ENCODE results near the gene TMEM179B. TPM values are rescaled to one million over a fixed set of nuclear protein-coding genes. Genes with fewer than 3 reads are reported as not detected.
A peak's percentile ranks its signal among the peaks of the same experiment; 100 is the strongest.

TMEM179B gene
- total and polyA plus RNA-seq, 12 donors, result 9.4 to 54.4 (median 19.7) TPM

- ATAC-seq, result no peak
Measured at GRCh38 chr11:62799486-62799885, 12.3 kb downstream of the TMEM179B start.

GRCh38 chr11:62801071-62801470 is 13.9 kb downstream of the TMEM179B start:
- peaks cover 0 to 79% (median 70%) of the 10 kb centered on the region in 9 donors for H3K36me3 ChIP-seq
- H3K9me3 ChIP-seq, result no peaks in the 10 kb centered on the region
- no peak overlapping the region for H3K27ac ChIP-seq
- H3K4me3 ChIP-seq, result no peak overlapping the region
- TF ChIP-seq CTCF (IDR thresholded peaks at IDR 0.05), result no peak
- H3K27me3 ChIP-seq, result no peaks in the 10 kb centered on the region
- 86% methylated on average over 4 of the region's 4 CpGs for whole genome bisulfite sequencing, 2 donors
- H3K4me1 ChIP-seq, result peaks cover 11 to 26% (median 21%) of the 10 kb centered on the region in 9 donors
- no peak for DNase-seq
- ATAC-seq, result no peak
- intact Hi-C loops (cut with DNase I), result no loop called here

More at GRCh38 chr11:62799486-62799885, 12.3 kb downstream of the TMEM179B start:
- WGBS, 2 donors, result 85 to 91% methylated on average over 10 of the region's 10 CpGs
- H3K4me3 ChIP-seq, result no peak overlapping the region
- intact Hi-C loops (cut with DNase I), result loop anchor here in 1 of 10 donors (5.0 kb wide), 1 partner anchor 38 kb away; the partner anchor contains the start of gene WDR74
- DNase-seq, result no peak
- peaks cover 9 to 19% (median 15%) of the 10 kb centered on the region in 9 donors for H3K4me1 ChIP-seq
- no peaks in the 10 kb centered on the region for H3K9me3 ChIP-seq
- no peak for TF ChIP-seq CTCF (IDR thresholded peaks at IDR 0.05)
- no peak overlapping the region for H3K27ac ChIP-seq
- peaks cover 0 to 95% (median 86%) of the 10 kb centered on the region in 9 donors for H3K36me3 ChIP-seq
- no peaks in the 10 kb centered on the region for H3K27me3 ChIP-seq

GRCh38 chr11:62804310-62805075 is 17.3 kb downstream of the TMEM179B start:
- intact Hi-C loops (cut with DNase I), result loop anchor here in 2 of 10 donors (2.0 to 5.0 kb wide), 2 partner anchors 34 to 77 kb away; partner anchors contain the start of genes HNRNPUL2 (in 1 of the 2), TTC9C (in 1 of the 2) and WDR74 (in 1 of the 2)
- TF ChIP-seq CTCF (IDR thresholded peaks at IDR 0.05), result no peak
- WGBS, 2 donors, result 2 to 3% methylated on average over 14 of the region's 14 CpGs
- Histone ChIP-seq H3K9me3 (no peaks in the 10 kb centered on the region), H3K4me1 (peaks cover 14 to 47% (median 31%) of the 10 kb centered on the region in 9 donors), H3K27me3 (no peaks in the 10 kb centered on the region), H3K36me3 (peaks cover 0 to 53% (median 39%) of the 10 kb centered on the region in 9 donors), H3K27ac (peak overlapping the region; percentile 61 to 95 (median 90)), H3K4me3 (peak overlapping the region; percentile 36 to 88 (median 82))
- ATAC-seq, result peak in 2 of 8 donors; percentile 7 to 8
- DNase-seq, result no peak

GRCh38 chr11:62805076-62805892 is 18.1 kb downstream of the TMEM179B start, which contains the start of gene NXF1:
NXF1 (minus strand) TSS chr11:62805440; CDS start chr11:62805356, 84 bp downstream.
- Histone ChIP-seq H3K36me3 (peaks cover 0 to 45% (median 31%) of the 10 kb centered on the region in 9 donors), H3K27ac (peak within 1 kb of the TSS; percentile 61 to 95 (median 90)), H3K4me3 (peak within 1 kb of the TSS; percentile 36 to 88 (median 82)), H3K9me3 (no peaks in the 10 kb centered on the region), H3K27me3 (no peaks in the 10 kb centered on the region), H3K4me1 (peaks cover 14 to 47% (median 31%) of the 10 kb centered on the region in 9 donors)
- intact Hi-C loops (cut with DNase I), result loop anchor here in 2 of 10 donors (2.0 to 5.0 kb wide), 2 partner anchors 34 to 78 kb away; partner anchors contain the start of genes HNRNPUL2 (in 1 of the 2), TTC9C (in 1 of the 2) and WDR74 (in 1 of the 2)
- peak in 2 of 9 donors; percentile 12 to 25 for TF ChIP-seq CTCF (IDR thresholded peaks at IDR 0.05)
- ATAC-seq (peak; percentile 92 to 97 (median 96)), DNase-seq (peak; percentile 94 to 96)
- 0% methylated on average over 66 to 77 of the region's 77 CpGs for WGBS, 2 donors

Data from heart right ventricle (tissue), 16 donors.